ENCODE measurements around the gene SELENON.

The SELENON gene

DNA sequence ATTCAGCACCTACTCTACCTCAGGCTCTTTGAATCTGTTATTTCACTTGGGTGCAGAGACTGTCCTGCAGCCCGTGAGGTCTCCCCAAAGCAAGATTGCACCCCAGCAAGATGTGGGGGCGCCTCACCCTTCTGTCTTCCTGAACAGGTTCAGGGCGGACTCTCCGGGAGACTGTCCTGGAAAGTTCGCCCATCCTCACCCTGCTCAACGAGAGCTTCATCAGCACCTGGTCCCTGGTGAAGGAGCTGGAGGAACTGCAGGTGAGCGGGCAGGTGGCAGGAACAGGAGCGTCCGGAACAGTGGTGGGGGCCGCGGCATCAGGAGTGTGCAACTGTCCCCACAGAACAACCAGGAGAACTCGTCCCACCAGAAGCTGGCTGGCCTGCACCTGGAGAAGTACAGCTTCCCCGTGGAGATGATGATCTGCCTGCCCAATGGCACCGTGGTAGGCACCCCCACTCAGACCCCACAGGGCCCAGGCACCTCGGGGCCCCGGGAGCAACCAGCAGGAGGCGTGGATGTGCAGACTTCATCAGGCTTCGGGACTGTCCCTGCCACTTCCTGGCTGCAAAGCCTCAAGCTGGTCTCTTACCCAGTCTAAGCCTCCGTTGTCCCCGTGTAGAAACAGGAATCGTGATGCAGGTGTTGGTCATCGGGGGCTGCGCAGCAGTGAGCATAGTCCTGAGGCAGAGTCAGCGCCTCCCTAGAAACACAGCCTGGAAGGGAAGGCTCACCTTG is 13.9 kb downstream of the SELENON start:
- TF ChIP-seq, protein P1, sequence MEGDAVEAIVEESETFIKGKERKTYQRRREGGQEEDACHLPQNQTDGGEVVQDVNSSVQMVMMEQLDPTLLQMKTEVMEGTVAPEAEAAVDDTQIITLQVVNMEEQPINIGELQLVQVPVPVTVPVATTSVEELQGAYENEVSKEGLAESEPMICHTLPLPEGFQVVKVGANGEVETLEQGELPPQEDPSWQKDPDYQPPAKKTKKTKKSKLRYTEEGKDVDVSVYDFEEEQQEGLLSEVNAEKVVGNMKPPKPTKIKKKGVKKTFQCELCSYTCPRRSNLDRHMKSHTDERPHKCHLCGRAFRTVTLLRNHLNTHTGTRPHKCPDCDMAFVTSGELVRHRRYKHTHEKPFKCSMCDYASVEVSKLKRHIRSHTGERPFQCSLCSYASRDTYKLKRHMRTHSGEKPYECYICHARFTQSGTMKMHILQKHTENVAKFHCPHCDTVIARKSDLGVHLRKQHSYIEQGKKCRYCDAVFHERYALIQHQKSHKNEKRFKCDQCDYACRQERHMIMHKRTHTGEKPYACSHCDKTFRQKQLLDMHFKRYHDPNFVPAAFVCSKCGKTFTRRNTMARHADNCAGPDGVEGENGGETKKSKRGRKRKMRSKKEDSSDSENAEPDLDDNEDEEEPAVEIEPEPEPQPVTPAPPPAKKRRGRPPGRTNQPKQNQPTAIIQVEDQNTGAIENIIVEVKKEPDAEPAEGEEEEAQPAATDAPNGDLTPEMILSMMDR (conservative IDR thresholded peaks at IDR 0.05; ENCODE audit: control insufficient read depth, insufficient read depth, low read depth, low read length), result no peak
- DNase-seq (ENCODE audit: low read depth), result no peak
- no peak overlapping the region for H3K4me3 ChIP-seq (ENCODE audit: control insufficient read depth, low read depth, low read length)

DNA sequence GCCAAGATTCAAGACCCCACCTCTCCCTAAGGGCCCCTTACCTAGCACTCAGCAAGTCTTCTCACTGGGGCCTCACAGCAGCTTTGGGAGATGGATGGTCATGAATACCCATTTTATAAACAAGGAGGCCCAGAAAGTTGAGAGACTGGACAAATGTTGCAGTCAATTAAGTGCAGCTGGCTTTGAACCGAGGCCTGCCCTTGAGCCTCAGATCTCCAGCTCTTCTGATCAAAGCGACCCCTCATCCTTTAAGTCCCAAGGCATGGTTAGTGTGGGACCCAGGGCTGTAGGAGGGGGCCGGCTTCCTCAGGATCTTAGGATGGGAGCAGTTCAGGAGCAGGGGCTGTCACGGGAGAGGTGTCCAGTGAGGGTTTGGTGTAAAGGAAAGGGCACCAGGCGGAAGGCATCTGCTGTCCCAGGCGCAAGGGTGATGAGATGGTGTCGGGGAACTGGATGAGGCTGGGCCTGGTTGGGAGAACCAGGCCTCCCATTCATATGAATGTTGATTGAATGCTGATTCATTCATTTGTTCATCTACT is 14.6 kb downstream of the SELENON start:
- no peak for DNase-seq (ENCODE audit: low read depth)
- TF ChIP-seq, protein P1 (conservative IDR thresholded peaks at IDR 0.05; ENCODE audit: control insufficient read depth, insufficient read depth, low read depth, low read length), result no peak
- H3K4me3 ChIP-seq (ENCODE audit: control insufficient read depth, low read depth, low read length), result no peak overlapping the region

DNA sequence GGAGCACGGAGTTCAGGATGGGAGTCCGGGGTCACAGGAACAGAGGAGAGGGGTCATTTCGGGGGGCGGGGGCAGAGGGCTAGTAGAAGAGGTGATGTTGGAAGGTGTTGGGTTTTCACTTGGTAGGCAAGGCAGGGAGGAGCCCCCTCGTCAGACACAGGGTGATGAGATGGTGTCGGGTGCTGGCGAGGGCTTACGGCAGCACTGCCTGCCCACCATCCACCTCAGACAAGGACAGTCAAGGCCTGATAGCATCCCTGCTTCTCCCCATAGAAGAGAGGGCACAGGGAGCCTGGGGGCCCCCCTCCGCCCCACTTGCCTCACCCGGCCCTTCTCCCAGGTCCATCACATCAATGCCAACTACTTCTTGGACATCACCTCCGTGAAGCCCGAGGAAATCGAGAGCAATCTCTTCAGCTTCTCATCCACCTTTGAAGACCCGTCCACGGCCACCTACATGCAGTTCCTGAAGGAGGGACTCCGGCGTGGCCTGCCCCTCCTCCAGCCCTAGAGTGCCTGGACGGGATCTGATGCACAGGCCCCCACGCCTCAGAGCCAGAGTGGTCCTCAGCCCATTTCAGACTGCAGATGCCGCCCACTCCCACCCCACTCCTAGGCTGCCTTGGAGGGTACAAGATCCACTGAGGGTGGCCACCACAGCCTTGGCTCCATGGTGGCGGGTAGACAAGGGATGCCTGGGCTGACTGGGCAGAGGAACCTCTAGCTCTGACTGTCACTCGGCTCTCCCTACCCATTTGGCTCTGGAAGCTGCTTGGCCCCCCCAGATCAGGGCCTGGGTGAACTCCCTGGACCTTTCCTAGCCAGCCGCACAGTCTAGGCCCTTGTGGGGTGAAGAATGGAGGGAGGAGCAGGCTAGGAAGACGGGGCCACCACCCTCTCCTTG is 15.5 kb downstream of the SELENON start:
- no peak for DNase-seq (ENCODE audit: low read depth)
- TF ChIP-seq, protein P1 (conservative IDR thresholded peaks at IDR 0.05; ENCODE audit: control insufficient read depth, insufficient read depth, low read depth, low read length), result no peak
- no peak overlapping the region for H3K4me3 ChIP-seq (ENCODE audit: control insufficient read depth, low read depth, low read length)

DNA sequence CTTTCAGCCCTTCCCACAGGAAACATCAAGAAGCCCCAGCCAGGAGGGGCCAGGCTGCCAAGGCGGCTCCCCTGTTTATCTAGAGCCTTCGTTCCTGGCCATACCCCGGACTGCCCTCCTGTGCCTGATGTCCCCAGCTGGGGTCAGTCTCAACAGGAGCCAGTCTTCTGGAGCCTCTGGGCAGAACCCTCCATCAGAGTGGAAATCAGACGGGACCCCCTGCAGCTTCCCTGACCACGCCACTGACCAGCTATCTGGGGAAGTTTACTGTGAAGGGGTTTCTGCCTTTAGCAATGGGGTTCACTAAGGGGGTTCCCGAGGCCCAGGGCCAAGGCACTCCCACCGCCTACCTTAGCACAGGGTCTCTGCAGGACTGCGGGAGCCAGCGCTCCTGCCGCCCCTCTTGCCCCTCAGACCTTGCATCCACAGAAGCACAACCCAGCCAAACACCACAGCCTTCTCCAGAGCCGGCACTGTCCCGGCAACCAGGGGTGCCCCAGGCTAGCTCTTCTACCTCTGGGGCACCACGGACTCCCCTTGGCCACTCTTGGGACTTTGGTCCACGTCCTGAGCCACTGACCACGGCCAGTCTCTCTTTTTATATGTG is 16.2 kb downstream of the SELENON start:
- no peak for DNase-seq (ENCODE audit: low read depth)
- no peak overlapping the region for H3K4me3 ChIP-seq (ENCODE audit: control insufficient read depth, low read depth, low read length)
- TF ChIP-seq, protein P1 (conservative IDR thresholded peaks at IDR 0.05; ENCODE audit: control insufficient read depth, insufficient read depth, low read depth, low read length), result no peak

DNA sequence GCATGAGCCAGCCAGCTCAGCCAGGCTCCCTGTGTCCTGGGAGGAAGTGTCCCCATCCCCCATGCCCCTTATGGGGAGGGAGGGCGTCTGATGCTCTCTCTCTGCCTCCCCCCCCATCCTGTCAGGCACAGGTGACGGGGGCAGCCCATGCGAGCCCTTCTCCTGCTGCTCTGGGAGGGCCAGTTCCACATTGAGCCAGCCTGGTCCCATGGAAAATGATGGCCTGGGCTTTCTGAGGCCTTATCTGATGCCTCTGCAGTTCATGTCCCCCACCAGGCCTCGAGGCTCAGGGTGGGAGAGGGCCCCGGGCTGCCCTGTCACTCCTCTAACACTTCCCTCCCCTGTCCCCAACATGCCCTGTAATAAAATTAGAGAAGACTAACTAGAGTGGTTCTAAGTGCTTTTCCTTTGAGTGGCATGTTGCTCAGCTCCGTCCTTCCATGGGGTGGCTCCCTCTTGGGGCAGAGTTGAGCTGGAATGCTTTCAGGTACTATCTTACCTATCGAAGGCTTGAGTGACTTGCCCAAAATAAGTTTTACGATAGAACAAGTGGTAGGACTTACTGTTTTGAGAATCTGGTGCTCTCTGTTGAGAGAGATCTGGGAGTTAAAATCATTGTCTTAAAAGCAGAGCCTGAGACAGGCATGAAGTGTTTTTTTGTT is 18.0 kb downstream of the SELENON start:
- DNase-seq (ENCODE audit: low read depth), result no peak
- H3K4me3 ChIP-seq (ENCODE audit: control insufficient read depth, low read depth, low read length), result no peak overlapping the region
- TF ChIP-seq, protein P1 (conservative IDR thresholded peaks at IDR 0.05; ENCODE audit: control insufficient read depth, insufficient read depth, low read depth, low read length), result no peak

DNA sequence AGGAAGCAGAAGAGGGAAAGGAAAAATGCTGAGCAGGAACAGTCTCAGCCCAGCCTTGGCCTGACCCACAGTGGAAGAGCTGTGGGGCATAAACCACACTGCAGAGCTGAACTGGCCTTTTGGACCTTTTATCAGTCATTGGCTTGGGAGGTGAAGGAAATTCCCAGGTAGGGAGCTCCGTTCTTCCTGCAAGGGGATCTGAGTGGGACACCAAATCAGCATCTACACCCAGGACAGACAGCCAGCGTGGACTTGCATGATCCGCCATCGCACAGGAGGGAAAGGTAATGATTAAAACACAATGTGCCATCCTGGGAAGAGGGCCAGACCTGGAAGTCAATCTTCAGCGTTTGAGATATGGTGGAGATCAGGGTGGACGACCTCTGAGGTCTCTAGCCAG is 18.6 kb downstream of the SELENON start:
- H3K4me3 ChIP-seq (ENCODE audit: control insufficient read depth, low read depth, low read length), result no peak overlapping the region
- no peak for DNase-seq (ENCODE audit: low read depth)
- TF ChIP-seq, protein P1 (conservative IDR thresholded peaks at IDR 0.05; ENCODE audit: control insufficient read depth, insufficient read depth, low read depth, low read length), result no peak
